Measurements from ENCODE around the gene DIP2A.

DIP2A gene

GRCh38 chr21:46434322-46434958, 24.3 kb upstream of the DIP2A start:
- WGBS = 98% methylated on average over 23 of the region's 23 CpGs
- peaks cover 74 to 79% of the 10 kb centered on the region in 2 experiments for H3K36me3 ChIP-seq (ENCODE audit: control insufficient read depth in 1 of 2, insufficient read depth in 2 of 2, low read depth in 1 of 2, low read length in 2 of 2)
- no peak overlapping the region for H3K9ac ChIP-seq (ENCODE audit: low read length)
- H3K27me3 ChIP-seq (ENCODE audit: control insufficient read depth in 1 of 2, insufficient read depth in 1 of 2, low read length in 2 of 2) = no peaks in the 10 kb centered on the region
- H2BK15ac ChIP-seq (ENCODE audit: low read depth, poor library complexity, severe bottlenecking) = no peak overlapping the region
- H3K27ac ChIP-seq (ENCODE audit: low read length, poor library complexity, severe bottlenecking) = no peak overlapping the region
- no peaks in the 10 kb centered on the region for H3K9me3 ChIP-seq (ENCODE audit: control insufficient read depth, low read length)
- H2AK5ac ChIP-seq (ENCODE audit: low read length, severe bottlenecking) = no peak overlapping the region
- no peak overlapping the region for H3K23ac ChIP-seq (ENCODE audit: low read length in 2 of 2)
- no peaks in the 10 kb centered on the region for H3K4me1 ChIP-seq (ENCODE audit: control insufficient read depth, insufficient read depth, low read depth, low read length)
- H3K4me3 ChIP-seq (ENCODE audit: insufficient read depth in 1 of 2, low read depth in 1 of 2, low read length in 2 of 2) = no peak overlapping the region
- no peak overlapping the region for H3K18ac ChIP-seq (ENCODE audit: low read depth in 1 of 2, low read length in 2 of 2)
- no peak for DNase-seq
- H3K4ac ChIP-seq (ENCODE audit: low read depth in 1 of 2, low read length in 2 of 2) = no peak overlapping the region
- H3K79me1 ChIP-seq (replicated peaks; ENCODE audit: low read length, poor library complexity, severe bottlenecking) = peaks cover 21% of the 10 kb centered on the region
- H3K4me2 ChIP-seq (ENCODE audit: low read length, poor library complexity, severe bottlenecking) = no peak overlapping the region
- H2AFZ ChIP-seq (ENCODE audit: low read depth, low read length) = no peak overlapping the region
- H3K14ac ChIP-seq (ENCODE audit: low read length in 2 of 2) = no peak overlapping the region
- H2BK120ac ChIP-seq (ENCODE audit: low read depth, low read length) = no peak overlapping the region
- no peak overlapping the region for H4K8ac ChIP-seq (ENCODE audit: low read length)
- H2BK12ac ChIP-seq (ENCODE audit: low read length in 2 of 2) = no peak overlapping the region
- H4K91ac ChIP-seq (ENCODE audit: low read length) = no peak overlapping the region
- H2BK5ac ChIP-seq (ENCODE audit: low read depth, low read length, poor library complexity, severe bottlenecking) = no peak overlapping the region

GRCh38 chr21:46435786-46436227, 22.9 kb upstream of the DIP2A start:
- 97% methylated on average over 29 of the region's 29 CpGs for WGBS

GRCh38 chr21:46436621-46437020, 22.1 kb upstream of the DIP2A start:
- H2BK12ac ChIP-seq (ENCODE audit: low read length in 2 of 2) = no peak overlapping the region
- no peak overlapping the region for H3K4me3 ChIP-seq (ENCODE audit: insufficient read depth in 1 of 2, low read depth in 1 of 2, low read length in 2 of 2)
- H3K9ac ChIP-seq (ENCODE audit: low read length) = no peak overlapping the region
- H2BK5ac ChIP-seq (ENCODE audit: low read depth, low read length, poor library complexity, severe bottlenecking) = no peak overlapping the region
- H3K27ac ChIP-seq (ENCODE audit: low read length, poor library complexity, severe bottlenecking) = no peak overlapping the region
- H3K14ac ChIP-seq (ENCODE audit: low read length in 2 of 2) = no peak overlapping the region
- no peak overlapping the region for H2AK5ac ChIP-seq (ENCODE audit: low read length, severe bottlenecking)
- no peak overlapping the region for H2BK120ac ChIP-seq (ENCODE audit: low read depth, low read length)
- no peak overlapping the region for H3K23ac ChIP-seq (ENCODE audit: low read length in 2 of 2)
- no peak overlapping the region for H3K4me2 ChIP-seq (ENCODE audit: low read length, poor library complexity, severe bottlenecking)
- no peak overlapping the region for H2BK15ac ChIP-seq (ENCODE audit: low read depth, poor library complexity, severe bottlenecking)
- H3K4ac ChIP-seq (ENCODE audit: low read depth in 1 of 2, low read length in 2 of 2) = no peak overlapping the region
- H3K36me3 ChIP-seq (ENCODE audit: control insufficient read depth in 1 of 2, insufficient read depth in 2 of 2, low read depth in 1 of 2, low read length in 2 of 2) = peaks cover 71 to 80% of the 10 kb centered on the region in 2 experiments
- no peaks in the 10 kb centered on the region for H3K4me1 ChIP-seq (ENCODE audit: control insufficient read depth, insufficient read depth, low read depth, low read length)
- no peak overlapping the region for H2AFZ ChIP-seq (ENCODE audit: low read depth, low read length)
- WGBS = 92% methylated on average over 15 of the region's 15 CpGs
- H3K27me3 ChIP-seq (ENCODE audit: control insufficient read depth in 1 of 2, insufficient read depth in 1 of 2, low read length in 2 of 2) = no peaks in the 10 kb centered on the region
- peaks cover 24% of the 10 kb centered on the region for H3K79me1 ChIP-seq (replicated peaks; ENCODE audit: low read length, poor library complexity, severe bottlenecking)
- no peak overlapping the region for H4K8ac ChIP-seq (ENCODE audit: low read length)
- no peaks in the 10 kb centered on the region for H3K9me3 ChIP-seq (ENCODE audit: control insufficient read depth, low read length)
- DNase-seq = no peak
- no peak overlapping the region for H3K18ac ChIP-seq (ENCODE audit: low read depth in 1 of 2, low read length in 2 of 2)
- H4K91ac ChIP-seq (ENCODE audit: low read length) = no peak overlapping the region

More at GRCh38 chr21:46435786-46436227, 22.9 kb upstream of the DIP2A start:
- Histone ChIP-seq H3K9ac (ENCODE audit: low read length) (no peak overlapping the region), H3K4me1 (ENCODE audit: control insufficient read depth, insufficient read depth, low read depth, low read length) (no peaks in the 10 kb centered on the region), H4K8ac (ENCODE audit: low read length) (no peak overlapping the region), H3K27ac (ENCODE audit: low read length, poor library complexity, severe bottlenecking) (no peak overlapping the region), H3K18ac (ENCODE audit: low read depth in 1 of 2, low read length in 2 of 2) (no peak overlapping the region), H3K23ac (ENCODE audit: low read length in 2 of 2) (no peak overlapping the region), H2BK15ac (ENCODE audit: low read depth, poor library complexity, severe bottlenecking) (no peak overlapping the region), H2BK5ac (ENCODE audit: low read depth, low read length, poor library complexity, severe bottlenecking) (no peak overlapping the region), H3K36me3 (ENCODE audit: control insufficient read depth in 1 of 2, insufficient read depth in 2 of 2, low read depth in 1 of 2, low read length in 2 of 2) (peaks cover 70 to 80% of the 10 kb centered on the region in 2 experiments), H2AFZ (ENCODE audit: low read depth, low read length) (no peak overlapping the region), H3K79me1 (replicated peaks; ENCODE audit: low read length, poor library complexity, severe bottlenecking) (peaks cover 24% of the 10 kb centered on the region), H3K14ac (ENCODE audit: low read length in 2 of 2) (no peak overlapping the region), H3K4me2 (ENCODE audit: low read length, poor library complexity, severe bottlenecking) (no peak overlapping the region), H3K4me3 (ENCODE audit: insufficient read depth in 1 of 2, low read depth in 1 of 2, low read length in 2 of 2) (no peak overlapping the region), H3K4ac (ENCODE audit: low read depth in 1 of 2, low read length in 2 of 2) (no peak overlapping the region), H2BK120ac (ENCODE audit: low read depth, low read length) (no peak overlapping the region), H3K27me3 (ENCODE audit: control insufficient read depth in 1 of 2, insufficient read depth in 1 of 2, low read length in 2 of 2) (no peaks in the 10 kb centered on the region), H4K91ac (ENCODE audit: low read length) (no peak overlapping the region), H3K9me3 (ENCODE audit: control insufficient read depth, low read length) (no peaks in the 10 kb centered on the region), H2AK5ac (ENCODE audit: low read length, severe bottlenecking) (no peak overlapping the region), H2BK12ac (ENCODE audit: low read length in 2 of 2) (no peak overlapping the region)
- DNase-seq = no peak

GRCh38 chr21:46437096-46437498, 21.6 kb upstream of the DIP2A start:
- H2BK5ac ChIP-seq (ENCODE audit: low read depth, low read length, poor library complexity, severe bottlenecking) = no peak overlapping the region
- no peak for DNase-seq
- H3K9ac ChIP-seq (ENCODE audit: low read length) = no peak overlapping the region

More at GRCh38 chr21:46437096-46437498, 21.6 kb upstream of the DIP2A start:
- Histone ChIP-seq H3K4me3 (ENCODE audit: insufficient read depth in 1 of 2, low read depth in 1 of 2, low read length in 2 of 2) (no peak overlapping the region), H2AK5ac (ENCODE audit: low read length, severe bottlenecking) (no peak overlapping the region), H2BK12ac (ENCODE audit: low read length in 2 of 2) (no peak overlapping the region), H3K4me1 (ENCODE audit: control insufficient read depth, insufficient read depth, low read depth, low read length) (no peaks in the 10 kb centered on the region), H3K9me3 (ENCODE audit: control insufficient read depth, low read length) (no peaks in the 10 kb centered on the region), H3K27ac (ENCODE audit: low read length, poor library complexity, severe bottlenecking) (no peak overlapping the region), H2AFZ (ENCODE audit: low read depth, low read length) (no peak overlapping the region), H3K18ac (ENCODE audit: low read depth in 1 of 2, low read length in 2 of 2) (no peak overlapping the region), H4K91ac (ENCODE audit: low read length) (peak overlapping the region; percentile 45), H2BK120ac (ENCODE audit: low read depth, low read length) (no peak overlapping the region), H3K4ac (ENCODE audit: low read depth in 1 of 2, low read length in 2 of 2) (no peak overlapping the region), H3K23ac (ENCODE audit: low read length in 2 of 2) (no peak overlapping the region), H3K79me1 (replicated peaks; ENCODE audit: low read length, poor library complexity, severe bottlenecking) (peaks cover 24% of the 10 kb centered on the region), H3K4me2 (ENCODE audit: low read length, poor library complexity, severe bottlenecking) (no peak overlapping the region), H4K8ac (ENCODE audit: low read length) (no peak overlapping the region), H3K27me3 (ENCODE audit: control insufficient read depth in 1 of 2, insufficient read depth in 1 of 2, low read length in 2 of 2) (no peaks in the 10 kb centered on the region), H3K14ac (ENCODE audit: low read length in 2 of 2) (no peak overlapping the region), H2BK15ac (ENCODE audit: low read depth, poor library complexity, severe bottlenecking) (no peak overlapping the region), H3K36me3 (ENCODE audit: control insufficient read depth in 1 of 2, insufficient read depth in 2 of 2, low read depth in 1 of 2, low read length in 2 of 2) (peaks cover 71 to 80% of the 10 kb centered on the region in 2 experiments)
- WGBS = 96% methylated on average over 13 of the region's 13 CpGs

All from mesenchymal stem cell (in vitro differentiated cells and primary cell).